Renal cortex interstitium (tissue), 11 donors: ENCODE results near the gene CBFA2T3. TPM values are rescaled to one million over a fixed set of nuclear protein-coding genes. Genes with fewer than 3 reads are reported as not detected.
"Not testable (repeated sequence)": the region's sequence is repeated elsewhere in the genome, so short reads cannot be mapped to it uniquely, and the experiment has no call there.

Experiments
- DNase-seq, 11 donors: peaks; one replicate each; pipeline ENCODE4 v3.0.0-alpha.2; 2013; ENCODE audit warnings: low read depth in 9 of 11, low spot score in 4 of 11; ENCODE audit errors: extremely low read depth in 1 of 11
- polyA plus RNA-seq, 3 donors: library from polyadenylated mRNA; unstranded; fragments of 120-200 nt; gene quantifications; one replicate each; pipeline ENCODE4 v1.2.1, GENCODE V29; 2013; ENCODE audit not compliant: insufficient read length in 3 of 3

CBFA2T3 gene
- polyA plus RNA-seq, 3 donors, result 2.6 to 5.5 (median 2.7) TPM

- not testable (repeated sequence) for DNase-seq
Measured at GRCh38 chr16:88889702-88890352, 87.2 kb downstream of the CBFA2T3 start.

DNA sequence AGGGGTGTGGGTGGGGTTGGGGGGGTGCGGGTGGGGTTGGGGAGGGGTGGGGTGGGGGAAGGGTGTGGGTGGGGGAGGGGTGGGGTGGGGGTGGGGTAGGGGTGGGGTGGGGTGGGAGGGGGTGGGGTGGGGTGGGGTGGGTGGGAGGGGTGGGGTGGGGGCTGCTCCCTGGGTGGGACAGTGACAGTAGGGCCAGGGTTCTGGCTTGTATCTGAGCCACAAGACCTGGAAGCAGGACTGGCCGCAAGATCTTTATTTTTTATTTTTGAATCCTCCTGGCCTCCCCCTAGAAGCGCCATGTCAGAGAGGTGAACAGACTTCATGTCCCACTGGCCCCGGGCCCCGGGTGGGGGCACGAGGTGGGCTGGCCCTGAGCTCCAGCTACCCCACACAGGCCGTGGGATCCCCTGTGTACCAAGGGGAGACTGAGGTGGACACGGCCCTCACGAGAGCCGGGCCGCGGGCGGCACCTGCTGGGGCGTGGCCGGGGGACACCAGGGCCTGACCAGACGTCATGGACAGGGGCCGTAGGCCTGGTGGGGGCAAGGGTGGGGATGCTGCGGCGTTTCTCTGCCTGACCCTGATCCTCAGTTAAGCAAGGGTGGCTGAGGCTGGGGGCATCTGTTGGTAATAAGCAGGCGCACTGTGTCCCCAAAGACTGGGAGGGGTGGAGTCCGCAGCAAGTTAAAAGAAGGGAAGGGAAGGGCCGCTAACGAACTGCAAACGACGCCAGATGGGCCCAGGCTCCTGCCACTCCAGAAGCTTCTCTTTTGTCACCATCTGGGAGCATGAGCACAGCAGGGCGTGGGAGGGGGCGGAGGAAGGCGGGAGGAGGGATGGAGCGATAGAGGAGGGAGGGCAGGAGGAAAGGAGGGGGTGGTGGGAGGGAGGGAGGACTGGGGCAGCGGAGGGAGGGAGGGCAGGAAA lies 88.3 kb downstream of the CBFA2T3 start:
- DNase-seq, result no peak

DNA sequence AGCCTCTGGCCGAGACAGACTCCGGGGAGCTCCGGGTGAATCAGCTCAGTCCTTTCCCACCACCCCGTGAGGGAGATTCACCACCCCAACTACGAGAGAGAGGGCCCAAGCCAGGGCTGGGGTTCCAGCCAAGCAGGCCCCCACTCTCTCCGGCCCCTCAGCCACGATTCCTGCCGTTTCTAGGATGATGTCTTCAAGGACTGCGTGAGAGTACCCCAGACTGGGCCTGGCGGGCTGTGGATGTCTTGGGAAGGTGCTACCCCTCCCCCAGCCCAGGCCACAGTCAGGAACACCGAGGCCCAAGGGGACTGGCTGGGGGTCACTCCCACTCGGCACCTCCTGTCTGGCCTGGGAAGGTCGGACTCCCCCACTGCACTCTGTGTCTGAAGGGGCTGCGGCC lies 89.0 kb downstream of the CBFA2T3 start:
- no peak for DNase-seq

GRCh38 chr16:88886845-88887521 lies 90.0 kb downstream of the CBFA2T3 start:
- DNase-seq, result peak in 4 of 11 donors; percentile 35 to 67 (median 39)

DNA sequence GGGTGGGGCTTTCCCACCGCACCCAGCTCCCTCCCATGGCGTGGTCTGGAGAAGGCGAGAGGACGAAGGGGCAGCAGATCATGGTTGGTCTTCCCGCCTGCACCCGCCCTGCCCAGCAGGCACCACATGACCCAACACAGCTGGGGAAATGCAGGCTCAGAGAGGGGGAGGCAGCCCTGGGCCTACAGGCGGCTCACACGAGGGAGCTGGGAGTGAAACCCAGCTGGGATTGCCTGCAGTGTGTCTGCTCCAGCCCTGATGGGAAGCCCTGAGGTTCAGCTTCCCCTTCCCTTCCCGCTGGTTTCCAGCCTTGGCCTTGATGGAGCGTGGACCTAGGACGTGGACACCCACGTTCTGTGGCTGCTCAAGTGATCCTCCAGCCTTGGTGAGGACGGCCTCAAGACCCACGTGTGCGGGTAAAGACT lies 90.6 kb downstream of the CBFA2T3 start:
- no peak for DNase-seq

- DNase-seq, result no peak
Measured at GRCh38 chr16:88885693-88886280, 91.2 kb downstream of the CBFA2T3 start.

DNA sequence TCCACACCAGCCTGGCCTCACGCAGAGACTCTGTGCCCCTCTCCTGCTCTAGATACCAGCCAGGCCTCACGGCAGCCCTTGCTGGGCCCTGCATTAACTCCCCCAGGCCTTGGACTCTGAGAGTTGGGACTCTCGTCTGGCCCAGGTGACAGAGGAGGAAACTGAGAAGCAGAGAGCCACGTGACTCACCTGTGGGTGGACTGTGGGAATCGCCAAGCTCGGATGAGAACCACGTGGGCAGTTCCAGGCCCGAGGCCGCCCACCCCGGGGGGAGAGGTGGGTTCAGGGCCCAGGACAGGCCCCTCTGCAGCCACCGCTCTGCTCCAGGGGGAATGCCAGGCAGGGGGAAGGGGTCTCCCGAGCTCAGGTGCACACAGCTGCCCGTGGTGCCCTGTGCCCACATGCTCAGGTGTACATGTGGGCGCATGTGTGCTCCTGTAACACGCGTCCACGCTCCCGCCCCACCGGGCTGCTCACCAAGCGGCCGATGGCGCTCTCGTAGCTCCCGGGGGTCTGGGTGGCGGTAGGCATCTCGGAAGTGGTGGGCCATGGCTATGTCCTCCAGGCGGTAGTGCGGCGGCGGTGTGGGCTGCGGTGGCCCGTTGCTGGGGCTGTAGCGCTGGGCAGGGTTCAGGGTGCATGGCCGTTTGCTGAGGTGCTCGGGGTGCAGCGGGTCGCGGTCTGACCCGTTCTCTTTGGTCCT lies 92.3 kb downstream of the CBFA2T3 start:
- DNase-seq, result no peak

GRCh38 chr16:88883946-88884345 lies 93.1 kb downstream of the CBFA2T3 start:
- no peak for DNase-seq

DNA sequence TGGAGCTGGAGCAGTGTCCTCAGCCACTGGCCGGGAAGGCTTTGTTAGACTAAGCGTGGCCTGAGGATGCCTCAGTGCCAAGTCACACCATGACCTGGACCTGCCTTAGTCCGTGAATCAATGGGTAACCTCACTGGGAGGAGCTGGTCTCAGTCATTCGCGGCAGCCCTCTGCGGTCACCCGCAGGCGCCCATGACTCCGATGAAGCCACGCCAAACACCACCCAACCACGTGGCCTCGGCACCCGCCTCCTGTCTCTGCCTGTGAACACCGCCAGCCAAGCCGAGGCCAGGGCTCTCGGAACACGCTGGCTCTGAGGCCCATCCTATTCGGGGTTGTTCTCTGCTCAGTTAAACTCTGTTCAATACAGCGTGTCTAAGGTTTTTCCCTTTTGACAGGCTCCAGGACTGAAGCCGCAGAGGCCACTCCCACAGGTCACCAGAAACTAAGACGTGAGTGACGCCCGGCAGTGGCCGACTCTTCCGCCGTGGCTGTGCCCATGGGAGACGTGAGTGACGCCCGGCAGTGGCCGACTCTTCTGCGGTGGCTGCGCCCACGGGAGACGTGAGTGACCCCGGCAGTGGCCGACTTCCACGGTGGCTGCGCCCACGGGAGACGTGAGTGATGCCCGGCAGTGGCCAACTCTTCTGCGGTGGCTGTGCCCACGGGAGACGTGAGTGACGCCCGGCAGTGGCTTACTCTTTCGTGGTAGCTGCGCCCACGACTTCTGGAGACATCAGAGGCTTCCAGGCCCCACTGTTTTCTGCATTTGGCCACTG lies 93.7 kb downstream of the CBFA2T3 start:
- DNase-seq, result no peak

GRCh38 chr16:88882358-88883030 lies 94.5 kb downstream of the CBFA2T3 start:
- no peak for DNase-seq

DNA sequence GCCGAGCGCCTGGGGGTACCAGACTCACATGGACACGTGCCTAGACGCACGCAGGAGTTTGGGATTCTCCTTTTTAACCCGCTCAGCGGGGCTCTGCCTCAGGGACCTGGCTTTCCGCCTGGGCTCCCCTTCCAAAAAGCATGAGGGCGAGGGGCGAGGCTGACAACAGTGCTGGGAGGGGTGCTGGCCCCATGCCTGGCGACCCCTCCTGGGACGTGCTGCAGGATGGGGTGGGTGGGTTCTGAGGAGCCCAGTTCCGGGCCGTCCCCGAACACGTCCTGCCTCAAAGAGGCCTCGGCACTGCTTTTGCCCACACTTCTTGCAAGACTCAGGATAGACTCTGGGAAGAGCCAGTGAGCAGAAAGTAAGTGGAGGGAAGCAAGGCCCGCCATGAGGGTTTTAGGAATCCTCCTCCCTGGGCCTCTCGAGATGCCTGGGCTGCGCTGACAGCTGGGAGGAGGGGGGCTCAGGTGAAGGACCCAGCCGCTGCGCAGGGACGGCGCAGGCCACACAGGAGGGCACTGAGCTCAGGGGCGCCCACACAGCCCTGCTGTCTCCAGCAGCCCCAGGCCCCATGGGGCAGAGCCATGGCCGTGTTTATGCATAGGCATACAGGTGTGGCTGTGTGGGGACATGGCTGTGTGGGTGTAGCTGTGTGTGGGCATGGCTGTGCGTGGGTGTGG lies 95.2 kb downstream of the CBFA2T3 start:
- DNase-seq, result no peak

GRCh38 chr16:88881007-88881615 lies 95.9 kb downstream of the CBFA2T3 start:
- DNase-seq, result no peak

GRCh38 chr16:88880226-88881006 lies 96.6 kb downstream of the CBFA2T3 start:
- DNase-seq, result no peak

- DNase-seq, result no peak
Measured at GRCh38 chr16:88879788-88880055, 97.3 kb downstream of the CBFA2T3 start.

DNA sequence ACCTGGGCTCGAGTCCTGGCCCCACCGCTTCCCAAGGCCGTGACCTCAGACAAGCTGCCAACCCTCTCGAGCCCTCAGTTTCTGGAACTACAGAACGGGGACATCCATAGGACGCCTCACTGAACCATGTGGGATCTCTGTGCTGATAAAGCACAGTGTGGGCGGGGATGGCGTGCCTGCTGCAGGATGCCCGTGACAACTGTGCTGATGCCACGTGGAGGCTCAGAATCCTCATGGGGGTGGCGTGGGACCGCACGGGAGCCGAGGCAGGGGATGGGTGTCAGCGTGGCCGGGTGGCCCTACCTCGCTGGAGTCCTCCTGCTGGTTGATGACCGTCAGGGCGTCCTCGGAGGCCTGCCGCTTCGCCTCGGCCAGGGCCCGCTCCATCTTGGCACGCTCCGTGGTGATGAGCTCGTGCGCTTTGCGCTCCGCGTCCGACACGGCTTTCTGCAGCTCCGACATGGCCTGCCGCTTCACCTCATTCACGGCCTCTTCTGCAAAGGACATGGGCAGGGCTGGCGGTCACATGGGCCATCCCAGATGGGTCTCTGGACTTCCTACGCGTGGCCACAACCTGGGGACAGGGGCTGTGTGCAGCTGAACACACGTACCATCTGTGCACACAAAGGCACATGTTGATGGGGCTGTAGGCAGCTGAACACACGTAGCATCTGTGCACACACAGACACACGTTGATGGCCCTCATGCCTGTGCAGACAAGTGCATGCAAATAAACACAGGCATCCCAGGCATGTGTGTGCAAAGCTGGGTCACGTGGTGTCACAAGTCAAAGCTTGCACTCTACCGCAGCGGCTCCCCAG lies 97.8 kb downstream of the CBFA2T3 start:
- DNase-seq, result no peak
